ENCODE measurements around the gene INSIG2.
A peak's percentile ranks its signal among the peaks of the same experiment; 100 is the strongest.

The INSIG2 gene

DNA sequence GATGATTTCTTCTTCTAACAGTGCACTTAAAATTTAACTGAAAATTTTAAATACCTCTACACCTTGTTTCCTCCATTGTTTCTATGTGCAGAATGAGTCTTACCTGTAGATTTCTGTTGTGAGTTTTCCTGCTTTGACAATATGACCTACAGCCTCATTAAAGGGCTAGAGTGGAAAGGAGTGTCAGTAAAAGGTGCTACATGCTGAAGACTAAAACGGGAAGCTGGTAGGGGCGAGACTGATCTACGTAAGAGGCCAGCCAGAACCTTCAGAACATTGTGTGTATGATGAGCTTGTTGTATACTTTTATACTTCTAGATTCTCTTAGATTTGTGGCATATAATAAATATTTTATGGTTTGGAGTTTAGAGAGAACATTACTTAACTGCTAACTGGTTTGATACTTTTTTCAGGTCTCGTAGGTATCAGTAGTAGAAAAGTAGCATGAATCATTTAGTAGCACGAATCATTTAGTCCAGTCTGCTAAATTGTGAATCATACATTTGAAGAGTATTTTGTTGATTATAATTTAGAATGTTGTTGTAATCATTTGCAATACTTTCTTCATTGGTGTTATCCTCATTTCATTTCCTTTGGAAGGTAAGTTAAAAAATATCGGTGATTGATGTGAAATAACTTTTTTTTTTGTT is 14.3 kb downstream of the INSIG2 start:
- CTCF ChIA-PET, result interaction anchor here (0.9 kb wide), 1 partner anchor 12 kb away, joined by 3 read pairs; no protein-coding TSS in a partner anchor
- POLR2A ChIA-PET, result interaction anchor here (0.6 kb wide), 1 partner anchor 166 kb away, joined by 3 read pairs; no protein-coding TSS in a partner anchor
- no peak for DNase-seq (ENCODE audit: extremely low spot score)
- TF ChIP-seq, protein P1, sequence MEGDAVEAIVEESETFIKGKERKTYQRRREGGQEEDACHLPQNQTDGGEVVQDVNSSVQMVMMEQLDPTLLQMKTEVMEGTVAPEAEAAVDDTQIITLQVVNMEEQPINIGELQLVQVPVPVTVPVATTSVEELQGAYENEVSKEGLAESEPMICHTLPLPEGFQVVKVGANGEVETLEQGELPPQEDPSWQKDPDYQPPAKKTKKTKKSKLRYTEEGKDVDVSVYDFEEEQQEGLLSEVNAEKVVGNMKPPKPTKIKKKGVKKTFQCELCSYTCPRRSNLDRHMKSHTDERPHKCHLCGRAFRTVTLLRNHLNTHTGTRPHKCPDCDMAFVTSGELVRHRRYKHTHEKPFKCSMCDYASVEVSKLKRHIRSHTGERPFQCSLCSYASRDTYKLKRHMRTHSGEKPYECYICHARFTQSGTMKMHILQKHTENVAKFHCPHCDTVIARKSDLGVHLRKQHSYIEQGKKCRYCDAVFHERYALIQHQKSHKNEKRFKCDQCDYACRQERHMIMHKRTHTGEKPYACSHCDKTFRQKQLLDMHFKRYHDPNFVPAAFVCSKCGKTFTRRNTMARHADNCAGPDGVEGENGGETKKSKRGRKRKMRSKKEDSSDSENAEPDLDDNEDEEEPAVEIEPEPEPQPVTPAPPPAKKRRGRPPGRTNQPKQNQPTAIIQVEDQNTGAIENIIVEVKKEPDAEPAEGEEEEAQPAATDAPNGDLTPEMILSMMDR (IDR thresholded peaks at IDR 0.05; ENCODE audit: control extremely low read depth, extremely low read depth, low read depth, missing control alignments), result no peak

GRCh38 chr2:118103951-118104940 is 16.0 kb downstream of the INSIG2 start:
- peak; percentile 63 for DNase-seq (ENCODE audit: extremely low spot score)
- ChIA-PET CTCF (interaction anchor here (0.9 to 3.1 kb wide), 8 partner anchors 10 to 101 kb away, joined by 3 to 8 read pairs (median 4); partner anchors contain the start of gene INSIG2), POLR2A (no interaction called here)
- TF ChIP-seq, protein P1 (IDR thresholded peaks at IDR 0.05; ENCODE audit: control extremely low read depth, extremely low read depth, low read depth, missing control alignments), result no peak

- CTCF ChIA-PET, result interaction anchor here (1.0 to 3.1 kb wide), 8 partner anchors 8 to 27 kb away, joined by 3 to 8 read pairs (median 4); no protein-coding TSS in a partner anchor
- TF ChIP-seq, protein P1 (IDR thresholded peaks at IDR 0.05; ENCODE audit: control extremely low read depth, extremely low read depth, low read depth, missing control alignments), result no peak
- POLR2A ChIA-PET, result interaction anchor here (0.8 kb wide), 1 partner anchor 17 kb away, joined by 5 read pairs; the partner anchor contains the start of gene INSIG2
- no peak for DNase-seq (ENCODE audit: extremely low spot score)
Observed at GRCh38 chr2:118105497-118105896, 17.2 kb downstream of the INSIG2 start.

DNA sequence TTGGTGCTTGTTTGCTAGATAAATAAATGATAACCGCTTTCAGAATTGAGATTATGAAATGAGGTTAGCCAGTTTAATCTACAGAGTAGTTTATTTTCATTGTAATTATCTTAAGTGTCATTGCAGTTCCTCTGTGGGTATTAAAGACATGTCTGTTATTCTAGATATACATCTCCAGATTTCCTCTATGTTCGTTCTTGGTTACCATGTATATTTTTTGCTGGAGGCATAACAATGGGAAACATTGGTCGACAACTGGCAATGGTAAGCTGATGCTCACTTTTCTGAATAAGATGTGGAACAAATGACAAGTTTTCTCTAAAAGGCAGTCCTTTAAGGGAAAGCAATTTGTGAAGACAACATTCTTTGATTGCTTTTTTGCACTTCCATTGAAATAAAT is 18.7 kb downstream of the INSIG2 start:
- CTCF ChIA-PET, result no interaction called here
- TF ChIP-seq, protein P1 (IDR thresholded peaks at IDR 0.05; ENCODE audit: control extremely low read depth, extremely low read depth, low read depth, missing control alignments), result no peak
- POLR2A ChIA-PET, result no interaction called here
- no peak for DNase-seq (ENCODE audit: extremely low spot score)

DNA sequence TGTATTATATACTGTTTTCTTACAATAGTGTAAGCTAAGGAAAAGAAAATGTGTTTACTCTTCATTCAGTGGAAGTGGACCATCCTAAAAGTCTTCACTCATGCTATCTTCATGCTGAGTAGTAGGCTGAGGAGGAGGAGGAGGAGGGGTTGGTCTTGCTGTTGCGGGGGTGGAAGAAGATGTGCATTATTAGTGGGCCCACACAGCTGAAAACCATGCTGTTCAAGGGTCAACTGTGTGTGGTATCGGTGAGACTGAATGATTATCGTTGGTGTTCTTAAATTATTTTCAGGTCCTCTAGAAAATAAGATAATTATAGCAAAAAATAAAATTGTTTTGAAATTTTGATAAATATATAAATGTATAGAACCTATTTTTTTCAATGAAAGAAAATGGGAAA is 22.0 kb downstream of the INSIG2 start:
- POLR2A ChIA-PET, result no interaction called here
- DNase-seq (ENCODE audit: extremely low spot score), result no peak
- TF ChIP-seq, protein P1 (IDR thresholded peaks at IDR 0.05; ENCODE audit: control extremely low read depth, extremely low read depth, low read depth, missing control alignments), result no peak
- CTCF ChIA-PET, result interaction anchor here (1.3 to 1.4 kb wide), 2 partner anchors 21 to 64 kb away, joined by 5 to 6 read pairs; no protein-coding TSS in a partner anchor

GRCh38 chr2:118110991-118111390 is 22.7 kb downstream of the INSIG2 start:
- ChIA-PET POLR2A (no interaction called here), CTCF (interaction anchor here (1.3 to 1.4 kb wide), 2 partner anchors 22 to 64 kb away, joined by 5 to 6 read pairs; no protein-coding TSS in a partner anchor)
- DNase-seq (ENCODE audit: extremely low spot score), result no peak
- TF ChIP-seq, protein P1 (IDR thresholded peaks at IDR 0.05; ENCODE audit: control extremely low read depth, extremely low read depth, low read depth, missing control alignments), result no peak

Measured in GM10248 (cell line).